H9 (cell line): Measurements from ENCODE around the gene FHIT. TPM values are rescaled to one million over a fixed set of nuclear protein-coding genes. Genes with fewer than 3 reads are reported as not detected.

Source experiments
- DNase-seq: peaks from one replicate; pipeline ENCODE4 v3.0.0-alpha.2; 2017
- H2AFZ ChIP-seq: one replicate; pipeline ENCODE4 v1.6.1; 2013; ENCODE audit warnings: mild to moderate bottlenecking, low read length, control low read depth, moderate library complexity
- H2AK5ac ChIP-seq: 2 replicates; pipeline ENCODE4 v1.6.1; 2013; ENCODE audit warnings: low read length, control low read depth, mixed read lengths; ENCODE audit not compliant: insufficient read length
- H2BK120ac ChIP-seq: one replicate; pipeline ENCODE4 v1.6.1; 2013; ENCODE audit warnings: low read depth, mild to moderate bottlenecking, low read length, control low read depth, inconsistent platforms; ENCODE audit not compliant: poor library complexity, severe bottlenecking
- H2BK12ac ChIP-seq: 2 replicates; pipeline ENCODE4 v1.6.1; 2013; ENCODE audit warnings: low read length, control low read depth, mixed read lengths, low read depth; ENCODE audit not compliant: insufficient read length
- H2BK15ac ChIP-seq: 2 replicates; pipeline ENCODE4 v1.6.1; 2013; ENCODE audit warnings: low read depth, low read length, control low read depth
- H2BK20ac ChIP-seq: one replicate; pipeline ENCODE4 v1.6.1; 2013; ENCODE audit warnings: low read depth, mild to moderate bottlenecking, low read length, control low read depth, inconsistent platforms; ENCODE audit not compliant: poor library complexity, severe bottlenecking
- H2BK5ac ChIP-seq: 2 replicates; pipeline ENCODE4 v1.6.1; 2013; ENCODE audit warnings: low read length, control low read depth, mixed read lengths; ENCODE audit not compliant: insufficient read length
- H3K14ac ChIP-seq: 2 replicates; pipeline ENCODE4 v1.6.1; 2013; ENCODE audit warnings: low read length, control low read depth; ENCODE audit not compliant: insufficient read depth
- H3K18ac ChIP-seq: 2 replicates; pipeline ENCODE4 v1.6.1; 2013; ENCODE audit warnings: low read depth, mild to moderate bottlenecking, mixed read lengths, low read length, control low read depth; ENCODE audit not compliant: insufficient read length
- H3K23ac ChIP-seq: 2 replicates; pipeline ENCODE4 v1.6.1; 2013; ENCODE audit warnings: low read length, control low read depth, mixed read lengths, low read depth; ENCODE audit not compliant: insufficient read length
- H3K23me2 ChIP-seq: 2 replicates; pipeline ENCODE4 v1.6.1; 2013; ENCODE audit warnings: low read depth, mild to moderate bottlenecking, mixed read lengths, low read length, control low read depth; ENCODE audit not compliant: insufficient read length, poor library complexity, severe bottlenecking
- H3K27ac ChIP-seq: 2 replicates; pipeline ENCODE4 v1.5.1; 2013; ENCODE audit warnings: low read length, control low read depth, mixed read lengths, low read depth; ENCODE audit not compliant: insufficient read length
- H3K27me3 ChIP-seq: 2 replicates; pipeline ENCODE4 v1.6.1; 2013; ENCODE audit warnings: low read length, control low read depth, inconsistent platforms; ENCODE audit not compliant: insufficient read depth
- H3K4ac ChIP-seq: 2 replicates; pipeline ENCODE4 v1.6.1; 2013; ENCODE audit warnings: low read depth, mild to moderate bottlenecking, control low read depth, inconsistent platforms, low read length, moderate library complexity
- H3K4me1 ChIP-seq: 2 replicates; pipeline ENCODE4 v1.6.1; 2013; ENCODE audit warnings: low read length, control low read depth, inconsistent platforms; ENCODE audit not compliant: insufficient read depth
- H3K4me2 ChIP-seq: 2 replicates; pipeline ENCODE4 v1.6.1; 2013; ENCODE audit warnings: low read length, control low read depth, mixed read lengths; ENCODE audit not compliant: insufficient read length, insufficient read depth
- H3K56ac ChIP-seq: 2 replicates; pipeline ENCODE4 v1.6.1; 2013; ENCODE audit warnings: low read depth, mild to moderate bottlenecking, mixed read lengths, low read length, control low read depth; ENCODE audit not compliant: insufficient read length
- H3K79me1 ChIP-seq: 2 replicates; pipeline ENCODE4 v1.6.1; 2013; ENCODE audit warnings: low read depth, mild to moderate bottlenecking, moderate library complexity, low read length, control low read depth, inconsistent platforms; ENCODE audit not compliant: insufficient read depth, poor library complexity, severe bottlenecking
- H3K79me2 ChIP-seq: 2 replicates; pipeline ENCODE4 v1.6.1; 2013; ENCODE audit warnings: low read length, control low read depth, inconsistent platforms; ENCODE audit not compliant: insufficient read depth
- H3K9ac ChIP-seq: 2 replicates; pipeline ENCODE4 v1.6.1; 2013; ENCODE audit warnings: low read length, control low read depth, mixed read lengths; ENCODE audit not compliant: insufficient read length; ENCODE audit errors: extremely low read depth
- H3K9me3 ChIP-seq: one replicate; pipeline ENCODE4 v1.6.1; 2013; ENCODE audit warnings: low read depth, low read length, inconsistent platforms; ENCODE audit not compliant: control insufficient read depth
- H3T11ph ChIP-seq: one replicate; pipeline ENCODE4 v1.6.1; 2013; ENCODE audit warnings: mild to moderate bottlenecking, low read length, control low read depth, inconsistent platforms
- H4K20me1 ChIP-seq: one replicate; pipeline ENCODE4 v1.6.1; 2013; ENCODE audit not compliant: control insufficient read depth, insufficient read length, insufficient read depth
- H4K5ac ChIP-seq: 2 replicates; pipeline ENCODE4 v1.6.1; 2013; ENCODE audit warnings: low read depth, mild to moderate bottlenecking, mixed read lengths, low read length, control low read depth; ENCODE audit not compliant: insufficient read length
- H4K8ac ChIP-seq: replicated peaks from 2 replicates; pipeline ENCODE4 v1.6.1; 2013; ENCODE audit warnings: low read length, control low read depth, mixed read lengths, low read depth; ENCODE audit not compliant: insufficient read length
- H4K91ac ChIP-seq: 2 replicates; pipeline ENCODE4 v1.6.1; 2013; ENCODE audit warnings: low read depth, mild to moderate bottlenecking, moderate library complexity, mixed read lengths, low read length, control low read depth; ENCODE audit not compliant: insufficient read length
- H3K27ac Mint-ChIP-seq, 3 experiments: 2 replicates in 2 of 3; 3 replicates in 1 of 3; pipeline ENCODE4 v1.8.0; 2020 to 2021; ENCODE audit warnings: mixed read lengths in 3 of 3, mild to moderate bottlenecking in 1 of 3, moderate library complexity in 1 of 3
- H3K27me3 Mint-ChIP-seq: 2 replicates; pipeline ENCODE4 v1.8.0; 2021; ENCODE audit warnings: low read depth, mild to moderate bottlenecking, moderate library complexity, mixed read lengths
- H3K36me3 Mint-ChIP-seq, 3 experiments: 2 replicates in 2 of 3; 3 replicates in 1 of 3; pipeline ENCODE4 v1.8.0; 2020 to 2021; ENCODE audit warnings: low read depth in 3 of 3, mixed read lengths in 3 of 3; ENCODE audit not compliant: insufficient read depth in 1 of 3
- H3K4me1 Mint-ChIP-seq, 2 experiments: 2 replicates each; pipeline ENCODE4 v1.8.0; 2020; ENCODE audit warnings: mixed read lengths in 2 of 2
- H3K4me3 Mint-ChIP-seq, 2 experiments: 2 replicates in 1 of 2; 3 replicates in 1 of 2; pipeline ENCODE4 v1.8.0; 2020 to 2021; ENCODE audit warnings: mild to moderate bottlenecking in 2 of 2, mixed read lengths in 2 of 2, moderate library complexity in 1 of 2
- H3K9me3 Mint-ChIP-seq, 2 experiments: 2 replicates in 1 of 2; 3 replicates in 1 of 2; pipeline ENCODE4 v1.8.0; 2020; ENCODE audit warnings: mild to moderate bottlenecking in 2 of 2, mixed read lengths in 2 of 2, moderate library complexity in 1 of 2
- total RNA-seq: library from RNA; stranded (reverse); gene quantifications from 2 replicates; pipeline ENCODE4 v1.2.1, GENCODE V29; 2021
- TF ChIP-seq, protein P1 (sequence below): fragments of 200-600 bp; sonication (generic); conservative IDR thresholded peaks from 3 replicates; pipeline ENCODE4 v1.8.0; 2021; ENCODE audit warnings: antibody characterized with exemption, mild to moderate bottlenecking

Gene FHIT
- total RNA-seq, 1 experiment from 2014 or later = 3.0 TPM

- DNase-seq = peak; percentile 44
- Histone ChIP-seq H3K27me3 (no peaks in the 10 kb centered on the region), H2AFZ (no peak overlapping the region), H3K4ac (no peak overlapping the region), H2BK120ac (no peak overlapping the region), H2BK5ac (no peak overlapping the region), H4K91ac (no peak overlapping the region), H4K20me1 (no peaks in the 10 kb centered on the region), H3K9ac (no peak overlapping the region), H2BK15ac (no peak overlapping the region), H3K18ac (no peak overlapping the region), H3K4me1 (peaks cover 5% of the 10 kb centered on the region; the same call in 1 of the 2 replicates), H3K9me3 (no peaks in the 10 kb centered on the region), H2BK20ac (no peak overlapping the region), H4K8ac (no peak overlapping the region), H3K27ac (no peak overlapping the region), H3K79me2 (no peaks in the 10 kb centered on the region), H3K4me2 (no peak overlapping the region), H3K79me1 (no peaks in the 10 kb centered on the region), H2AK5ac (no peak overlapping the region), H3K56ac (no peak overlapping the region), H3K14ac (no peak overlapping the region), H3K23ac (no peak overlapping the region), H3K23me2 (no peaks in the 10 kb centered on the region), H3T11ph (no peak overlapping the region), H4K5ac (no peak overlapping the region), H2BK12ac (no peak overlapping the region)
- Mint-ChIP-seq H3K4me3 (no peak overlapping the region), H3K27ac (peak overlapping the region in 1 of 3 experiments; percentile 87; a peak in 3 of 7 replicates), H3K36me3 (no peaks in the 10 kb centered on the region), H3K4me1 (peaks cover 24 to 29% of the 10 kb centered on the region in 2 experiments), H3K9me3 (no peaks in the 10 kb centered on the region), H3K27me3 (no peaks in the 10 kb centered on the region; the same call in 1 of the 2 replicates)
- TF ChIP-seq, protein P1, sequence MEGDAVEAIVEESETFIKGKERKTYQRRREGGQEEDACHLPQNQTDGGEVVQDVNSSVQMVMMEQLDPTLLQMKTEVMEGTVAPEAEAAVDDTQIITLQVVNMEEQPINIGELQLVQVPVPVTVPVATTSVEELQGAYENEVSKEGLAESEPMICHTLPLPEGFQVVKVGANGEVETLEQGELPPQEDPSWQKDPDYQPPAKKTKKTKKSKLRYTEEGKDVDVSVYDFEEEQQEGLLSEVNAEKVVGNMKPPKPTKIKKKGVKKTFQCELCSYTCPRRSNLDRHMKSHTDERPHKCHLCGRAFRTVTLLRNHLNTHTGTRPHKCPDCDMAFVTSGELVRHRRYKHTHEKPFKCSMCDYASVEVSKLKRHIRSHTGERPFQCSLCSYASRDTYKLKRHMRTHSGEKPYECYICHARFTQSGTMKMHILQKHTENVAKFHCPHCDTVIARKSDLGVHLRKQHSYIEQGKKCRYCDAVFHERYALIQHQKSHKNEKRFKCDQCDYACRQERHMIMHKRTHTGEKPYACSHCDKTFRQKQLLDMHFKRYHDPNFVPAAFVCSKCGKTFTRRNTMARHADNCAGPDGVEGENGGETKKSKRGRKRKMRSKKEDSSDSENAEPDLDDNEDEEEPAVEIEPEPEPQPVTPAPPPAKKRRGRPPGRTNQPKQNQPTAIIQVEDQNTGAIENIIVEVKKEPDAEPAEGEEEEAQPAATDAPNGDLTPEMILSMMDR = no peak
Measured at GRCh38 chr3:60636846-60637245, 614.4 kb downstream of the FHIT start.
